NCI-H1092 (cell line): ENCODE data around the gene TNIP2.
"Not testable (repeated sequence)": the region's sequence is repeated elsewhere in the genome, so short reads cannot be mapped to it uniquely, and the experiment has no call there.

ENCODE experiments used
- DNase-seq: peaks from one replicate; lab custom pipeline; 2025; lab: John Stamatoyannopoulos, UW

Gene TNIP2

DNA sequence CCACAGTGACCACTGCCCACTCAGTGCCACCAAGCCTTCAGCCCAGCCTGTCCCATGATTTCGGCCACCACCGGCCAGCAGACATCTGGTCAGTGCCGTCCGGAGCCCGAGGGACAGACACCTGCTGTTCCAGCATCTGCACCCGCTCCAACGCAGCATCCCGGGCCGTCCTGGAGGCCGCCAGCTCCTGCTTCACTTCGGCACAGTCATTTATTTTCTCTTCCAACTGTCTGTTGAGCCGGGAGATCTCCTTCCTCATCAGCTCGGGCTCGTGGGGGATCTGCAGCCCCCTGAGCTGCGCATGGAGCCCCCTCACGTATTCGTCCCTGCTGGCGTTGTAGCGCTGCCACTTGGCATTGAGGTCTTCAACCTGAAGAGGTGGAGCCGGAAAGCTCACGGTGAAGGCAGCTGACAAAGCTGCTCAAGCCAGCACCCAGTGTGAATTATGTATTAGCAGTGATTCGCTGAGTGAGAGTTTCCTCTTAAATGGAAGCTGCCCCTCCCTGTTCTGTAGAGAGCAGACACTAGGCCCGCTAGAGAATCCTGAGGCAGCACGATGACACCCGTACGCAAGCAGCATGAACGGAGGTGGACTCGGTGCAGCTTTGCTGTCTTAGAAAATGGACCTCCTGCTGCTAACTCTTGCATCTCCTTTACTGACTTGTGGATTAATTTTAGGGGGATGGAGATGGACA, 11.4 kb downstream of the TNIP2 start:
- no peak for DNase-seq

DNA sequence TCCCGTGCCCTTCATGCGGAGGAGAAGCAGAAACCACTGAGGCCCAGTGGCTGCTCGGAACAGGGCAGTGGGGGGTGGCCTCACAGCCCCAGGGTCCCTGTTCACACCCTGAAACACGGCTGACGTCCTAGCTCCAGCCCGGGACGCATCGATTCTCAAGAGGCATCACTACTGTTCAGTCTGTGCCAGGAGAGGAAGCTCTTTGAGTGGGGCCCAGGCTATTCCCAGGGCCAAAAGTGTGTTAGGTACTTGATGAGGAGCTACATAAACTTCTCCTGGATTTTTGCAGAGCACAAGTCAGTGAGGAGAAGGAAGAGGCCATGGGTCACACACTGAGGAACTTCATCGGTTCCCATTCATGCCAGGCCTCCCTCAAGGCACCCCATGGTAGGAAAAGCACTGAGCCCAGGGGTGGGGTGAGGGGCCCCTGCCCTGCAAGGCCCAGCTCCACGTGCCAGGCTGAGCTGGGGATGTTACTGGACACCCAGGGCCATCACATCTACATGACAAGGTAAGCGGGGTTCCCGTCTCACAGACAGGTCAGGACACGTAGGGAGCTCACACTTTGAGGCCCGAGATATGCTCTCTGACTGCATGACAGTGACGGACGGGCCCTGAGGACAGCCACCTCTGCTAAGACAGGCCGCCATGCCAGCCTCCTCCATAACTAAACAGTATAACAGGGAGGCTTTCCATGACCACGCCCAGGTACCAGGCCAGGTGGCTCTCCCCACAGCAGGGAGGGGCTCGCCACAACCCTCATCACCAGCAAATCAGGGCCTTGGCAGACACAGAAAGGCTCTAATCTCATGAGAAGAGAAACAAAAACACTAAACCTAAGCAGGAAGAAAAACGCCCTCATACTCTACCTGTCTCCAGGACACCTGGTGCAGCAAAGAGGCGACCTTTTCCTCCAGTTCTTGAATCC, 12.4 kb downstream of the TNIP2 start:
- no peak for DNase-seq

DNA sequence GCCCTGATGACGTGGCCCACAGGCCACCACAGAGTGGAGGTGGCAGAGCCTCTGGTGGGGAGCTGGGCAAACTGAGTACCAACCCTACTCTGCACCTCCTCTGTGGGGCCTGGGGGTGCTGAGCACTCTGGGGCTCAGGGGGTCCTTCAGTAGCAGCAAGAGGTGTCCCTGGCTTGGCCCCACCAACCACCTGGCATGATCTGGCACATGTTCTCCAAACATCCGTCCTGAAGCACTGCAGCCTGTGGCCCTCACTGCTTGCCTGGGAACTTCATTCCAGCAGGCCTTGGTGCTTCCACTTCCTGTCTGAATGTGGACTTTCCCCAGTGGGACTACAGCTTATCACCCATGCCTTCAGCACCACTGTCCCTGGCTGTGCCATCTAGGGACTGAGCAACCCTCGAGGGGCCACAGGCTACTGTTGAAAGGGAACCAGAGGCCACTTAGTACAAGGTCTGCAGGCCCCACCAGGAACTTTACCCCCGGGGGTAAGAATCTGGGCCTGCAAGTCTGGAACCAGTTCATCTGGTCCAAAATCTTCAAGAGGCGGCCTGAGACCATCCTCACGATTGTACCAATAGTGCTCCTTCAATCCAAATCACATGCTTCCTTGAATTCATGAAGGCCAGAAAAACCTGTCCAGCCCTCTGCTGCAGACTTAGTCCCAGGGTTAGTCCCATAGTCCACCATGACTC, 13.2 kb downstream of the TNIP2 start:
- DNase-seq = no peak

DNA sequence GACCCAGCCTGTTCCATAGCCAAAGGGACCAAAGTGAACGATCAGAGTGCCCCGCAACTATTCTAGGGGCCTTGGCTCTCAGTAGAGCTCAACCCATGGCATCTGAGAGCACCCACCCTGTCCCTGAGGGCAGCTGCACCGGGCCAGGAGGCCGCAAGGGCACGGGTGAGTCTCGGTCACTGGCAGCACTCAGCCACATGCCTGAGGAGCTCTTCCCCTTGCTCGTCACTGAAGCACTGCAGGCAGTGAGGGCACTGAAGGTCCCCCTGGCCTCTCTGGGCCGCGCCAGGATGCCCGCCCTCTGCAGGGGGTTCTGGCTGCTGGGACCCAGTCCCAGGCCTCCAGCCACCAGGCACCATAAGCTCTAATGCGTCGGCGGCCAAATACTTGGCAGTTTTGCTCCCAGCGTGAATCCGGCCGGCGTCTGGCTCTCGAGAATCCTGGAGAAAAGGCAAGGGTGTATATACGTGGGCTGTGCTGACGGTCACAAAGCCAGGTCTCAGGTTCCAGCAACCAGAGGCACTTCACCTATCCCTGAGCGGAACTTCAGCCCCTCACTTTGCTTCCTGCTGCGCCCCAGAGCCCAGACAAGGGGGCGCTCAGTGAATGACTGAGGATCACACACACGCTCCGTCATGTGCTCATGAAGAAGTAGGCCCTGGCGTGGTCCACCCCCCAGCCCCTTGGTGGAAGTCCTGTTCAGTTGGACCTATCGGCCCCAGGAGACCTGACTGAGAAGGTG, 13.9 kb downstream of the TNIP2 start:
- no peak for DNase-seq

DNA sequence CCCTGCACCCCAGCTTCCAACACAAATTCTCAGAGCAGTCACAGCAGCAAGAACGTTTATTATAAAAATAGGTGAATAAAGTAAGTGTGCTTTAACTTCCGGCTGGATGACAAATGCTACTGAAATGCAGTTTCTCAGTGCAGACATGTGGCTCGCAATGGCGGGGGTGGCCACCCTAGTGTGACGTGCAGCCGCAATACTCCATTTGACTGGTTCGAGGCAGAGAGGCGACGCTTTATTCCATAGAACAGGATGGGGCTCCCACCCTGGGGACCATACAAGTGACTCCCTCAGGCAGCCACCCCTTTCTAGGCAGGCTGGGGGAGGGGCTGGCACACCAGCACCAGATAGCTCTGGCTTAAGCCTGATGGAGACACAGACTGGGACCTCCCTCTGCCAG, 14.5 kb downstream of the TNIP2 start:
- no peak for DNase-seq

DNA sequence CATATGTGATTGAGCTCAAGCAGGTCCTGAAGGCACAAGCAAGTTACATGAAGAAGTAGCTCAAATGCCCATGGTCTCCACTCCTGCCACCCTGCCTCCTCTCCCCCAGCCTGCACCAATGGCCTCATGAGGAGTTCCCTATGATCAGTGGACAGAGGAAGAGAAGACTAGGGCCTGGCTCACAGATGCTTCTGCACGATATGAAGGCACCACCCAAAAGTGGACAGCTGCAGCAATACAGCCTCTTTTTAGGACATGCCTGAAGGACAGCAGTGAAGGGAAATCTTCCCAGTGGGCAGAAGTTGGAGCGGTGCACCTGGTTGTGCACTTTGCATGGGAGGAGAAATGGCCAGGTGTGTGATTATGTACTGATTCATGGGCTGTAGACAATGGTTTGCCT, 17.8 kb downstream of the TNIP2 start:
- not testable (repeated sequence) for DNase-seq

DNA sequence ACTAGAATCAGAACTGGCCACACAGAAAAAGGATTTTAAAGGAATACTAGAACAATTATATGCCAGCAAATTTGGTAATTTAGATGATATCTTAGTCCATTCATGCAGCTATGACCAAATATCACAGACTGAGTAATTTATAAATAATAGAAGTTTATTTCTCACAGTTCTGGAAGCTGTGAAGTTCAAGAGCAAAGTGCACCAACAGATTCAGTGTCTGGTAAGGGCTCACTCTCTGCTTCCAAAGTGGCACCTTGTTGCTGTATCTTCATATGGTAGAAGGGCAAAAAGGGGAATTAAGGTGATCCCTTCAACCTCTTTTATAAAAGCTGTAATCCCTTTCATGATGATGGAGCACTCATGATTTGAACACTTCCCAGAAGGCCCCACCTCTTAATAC, 20.3 kb downstream of the TNIP2 start:
- no peak for DNase-seq

DNA sequence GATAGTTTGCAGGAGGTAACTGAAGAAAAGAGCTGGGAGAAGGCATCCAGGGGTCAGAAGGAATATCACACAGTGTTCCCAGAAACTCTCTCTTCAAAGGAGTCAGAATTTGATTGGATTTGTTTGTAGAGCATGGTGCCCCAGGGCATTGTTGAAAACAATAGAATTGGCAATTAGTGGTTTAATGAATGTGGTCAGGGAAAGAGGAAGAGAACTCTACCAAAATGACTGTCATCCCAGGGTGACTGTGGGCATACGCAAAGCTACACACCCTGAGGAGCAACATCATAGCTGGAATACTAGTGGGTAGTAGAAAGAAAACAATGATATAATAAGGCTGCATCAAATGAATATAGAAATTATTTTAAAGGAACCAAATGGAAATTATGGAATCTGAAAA, 21.5 kb downstream of the TNIP2 start:
- no peak for DNase-seq

DNA sequence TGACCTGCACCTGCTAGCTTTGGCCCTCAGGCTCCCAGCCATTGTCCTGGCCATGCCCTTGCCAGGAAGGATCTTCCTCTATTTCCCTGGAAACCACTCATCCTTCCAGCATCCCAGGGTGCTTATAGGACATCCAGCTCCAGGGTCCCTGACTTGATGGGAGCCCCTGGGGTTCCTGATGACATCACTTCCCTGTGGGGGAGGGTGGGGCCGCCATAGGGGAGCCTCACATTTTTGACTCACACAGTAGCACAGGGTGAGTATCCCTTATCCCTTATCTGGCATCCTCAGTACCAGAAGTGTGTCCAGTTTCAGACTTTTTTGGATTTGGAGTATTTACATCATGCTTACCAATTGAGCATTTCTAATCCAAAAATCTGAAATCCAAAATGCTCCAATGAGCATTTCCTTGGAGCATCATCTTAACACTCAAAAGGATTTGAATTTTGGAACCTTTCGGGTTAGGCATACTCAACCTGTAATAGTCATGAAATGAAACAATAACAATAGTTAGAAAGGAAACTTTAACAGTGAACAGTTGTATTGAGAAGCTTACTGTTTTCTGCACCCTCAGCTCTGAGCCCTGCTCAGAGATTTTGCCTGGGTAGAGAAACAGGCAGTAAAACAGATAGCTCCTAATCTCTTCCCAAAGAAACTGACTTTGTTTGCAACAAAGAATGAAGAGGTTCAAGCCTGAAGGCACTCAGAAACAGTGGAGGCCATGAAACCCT, 22.1 kb downstream of the TNIP2 start:
- DNase-seq = no peak

DNA sequence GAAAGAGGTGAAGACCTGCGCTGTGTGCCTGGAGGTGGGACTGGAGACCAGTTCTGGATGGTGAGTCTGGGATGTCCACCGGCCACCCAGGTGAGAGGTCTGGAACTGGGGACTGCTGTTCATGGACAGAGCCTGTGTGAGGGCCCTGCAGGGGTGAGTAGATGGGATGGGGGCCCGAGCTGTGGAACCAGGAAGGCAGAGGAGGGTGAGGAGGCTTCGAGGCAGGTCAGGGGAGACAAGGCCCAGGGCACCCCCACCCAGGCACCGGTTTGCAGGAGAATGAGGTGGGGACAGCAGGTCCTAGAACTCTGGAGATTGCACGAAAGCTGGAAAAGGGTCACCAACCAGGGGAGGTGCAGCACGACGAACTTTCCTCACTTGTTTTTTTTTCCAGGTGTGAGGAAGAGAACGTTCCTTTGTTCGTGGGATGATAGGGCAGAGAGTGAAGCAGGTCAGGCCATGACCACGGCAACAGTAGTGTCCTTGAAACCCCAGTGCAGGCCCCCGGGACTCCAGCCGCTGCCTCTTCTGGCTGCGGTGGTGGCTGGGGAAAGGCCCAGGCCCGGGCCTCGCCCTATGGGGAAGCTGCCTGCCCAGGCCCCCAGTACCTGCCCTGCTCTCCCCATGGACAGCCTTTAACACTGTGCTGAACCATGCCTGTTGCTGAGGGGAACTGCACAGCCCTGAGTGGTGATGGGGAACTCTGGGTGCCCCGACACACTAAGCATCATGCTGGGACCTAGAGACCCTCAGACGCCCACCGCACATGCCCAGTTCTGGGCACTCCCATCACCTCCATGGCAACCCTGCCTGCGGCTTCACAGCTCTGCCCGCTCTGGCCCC, 22.9 kb downstream of the TNIP2 start:
- no peak for DNase-seq

DNA sequence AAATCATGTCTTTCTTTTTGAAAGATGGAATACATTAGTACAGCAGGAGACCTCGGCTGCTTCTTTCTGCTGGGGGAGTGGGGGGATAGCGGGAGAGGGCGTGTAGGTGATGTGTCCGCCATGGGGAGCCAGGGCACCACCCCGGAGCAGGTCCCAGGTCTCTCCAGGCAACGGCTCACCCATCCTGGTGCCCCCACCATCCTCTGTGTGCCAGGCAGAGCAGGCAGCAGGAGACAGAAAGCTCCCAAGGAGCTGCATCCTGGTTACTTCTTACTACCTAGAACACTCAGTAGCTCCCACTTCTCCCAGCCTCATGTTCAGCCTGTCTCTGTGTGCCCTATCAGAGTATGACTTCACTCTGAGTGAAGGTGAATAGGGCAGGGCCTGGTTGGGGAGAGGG, 23.6 kb downstream of the TNIP2 start:
- DNase-seq = no peak

DNA sequence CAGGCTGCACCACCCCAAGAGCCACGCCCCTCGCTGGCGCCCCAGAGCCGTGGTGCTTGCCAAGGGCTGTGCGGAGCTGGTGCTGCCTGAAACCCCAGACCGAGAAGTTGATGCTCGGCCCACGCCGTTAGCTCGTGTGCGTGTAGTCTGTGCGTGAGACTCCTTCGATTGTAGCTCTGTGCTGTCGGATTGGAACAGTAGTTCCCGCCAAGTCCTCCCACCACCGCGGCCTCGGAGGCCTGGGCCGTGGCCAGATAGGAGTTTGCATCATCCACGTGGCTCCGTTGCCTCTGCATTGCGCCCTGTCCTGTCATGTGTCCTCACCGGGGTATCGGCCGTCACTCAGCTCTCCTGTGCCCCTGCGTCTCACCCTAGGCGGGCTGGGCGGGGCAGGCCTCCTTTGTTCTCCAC, 24.2 kb downstream of the TNIP2 start:
- no peak for DNase-seq

DNA sequence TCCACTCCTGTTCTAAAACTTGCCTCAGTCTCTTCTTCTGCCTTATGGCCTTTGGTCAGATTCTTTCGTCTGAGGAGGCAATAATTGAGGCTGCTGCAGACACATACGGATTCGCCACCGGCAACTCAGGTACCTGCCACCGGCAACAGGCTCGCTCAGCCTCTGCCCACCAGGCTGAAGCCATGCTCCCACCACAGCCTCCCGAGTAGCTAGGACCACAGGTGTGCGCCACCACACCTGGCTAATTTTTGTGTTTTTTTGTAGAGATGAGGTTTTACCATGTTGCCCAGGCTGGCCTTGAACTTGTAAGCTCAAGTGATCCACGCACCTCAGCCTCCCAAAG, 26.6 kb downstream of the TNIP2 start:
- DNase-seq = no peak

DNA sequence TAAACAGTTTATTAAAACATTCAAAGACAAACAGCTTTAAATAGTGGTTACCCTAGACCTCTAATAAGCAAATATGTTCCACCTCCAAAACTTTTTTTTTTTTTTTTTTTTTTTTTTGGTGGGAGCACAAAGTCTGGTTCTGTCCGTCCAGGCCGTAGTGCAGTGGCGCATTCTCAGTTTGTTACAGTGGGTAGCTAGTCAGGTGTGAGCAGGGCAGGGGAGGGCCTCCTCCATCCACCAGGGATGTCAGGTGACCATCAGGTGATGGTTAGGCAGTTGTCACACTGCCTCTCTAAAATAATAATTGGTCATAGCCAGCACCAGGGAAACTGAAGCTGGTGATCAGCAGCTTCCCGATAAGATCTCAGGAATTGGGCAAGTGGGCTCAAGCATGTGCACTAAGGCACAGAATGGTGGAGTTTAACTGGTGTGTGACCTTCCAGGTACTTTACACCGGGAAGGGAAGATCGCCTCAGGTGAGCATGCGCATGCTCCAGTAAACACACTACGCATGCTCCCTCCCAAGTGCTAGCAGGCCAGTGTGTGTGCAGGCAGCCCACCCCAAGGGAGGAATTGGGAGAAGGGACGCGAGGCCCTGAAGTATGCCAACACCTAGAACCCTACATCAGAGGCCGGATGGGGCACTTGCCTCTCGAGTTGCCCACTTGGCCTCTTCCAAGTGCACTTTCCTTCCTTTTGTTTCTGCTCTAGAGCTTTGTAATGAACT, 27.2 kb downstream of the TNIP2 start:
- DNase-seq = no peak

DNA sequence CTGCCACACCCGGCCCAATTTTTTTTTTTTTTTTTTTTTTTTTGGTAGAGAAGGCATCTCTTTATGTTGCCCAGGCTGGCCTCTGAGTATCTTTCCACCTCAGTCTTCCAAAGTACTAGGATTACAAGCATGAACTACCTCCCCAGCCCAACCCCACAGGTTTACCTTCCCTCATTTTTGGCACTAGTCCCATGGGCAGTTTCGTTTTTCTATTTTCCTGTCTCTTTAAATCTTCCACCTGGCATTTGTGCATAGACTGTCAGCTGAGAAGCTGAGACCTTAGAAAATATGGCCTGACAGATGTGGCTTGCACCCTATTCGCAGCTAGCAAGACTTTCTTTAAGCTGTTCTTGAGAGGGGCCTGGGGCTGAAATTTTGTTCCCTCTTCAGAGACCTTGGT, 27.9 kb downstream of the TNIP2 start:
- DNase-seq = no peak

DNA sequence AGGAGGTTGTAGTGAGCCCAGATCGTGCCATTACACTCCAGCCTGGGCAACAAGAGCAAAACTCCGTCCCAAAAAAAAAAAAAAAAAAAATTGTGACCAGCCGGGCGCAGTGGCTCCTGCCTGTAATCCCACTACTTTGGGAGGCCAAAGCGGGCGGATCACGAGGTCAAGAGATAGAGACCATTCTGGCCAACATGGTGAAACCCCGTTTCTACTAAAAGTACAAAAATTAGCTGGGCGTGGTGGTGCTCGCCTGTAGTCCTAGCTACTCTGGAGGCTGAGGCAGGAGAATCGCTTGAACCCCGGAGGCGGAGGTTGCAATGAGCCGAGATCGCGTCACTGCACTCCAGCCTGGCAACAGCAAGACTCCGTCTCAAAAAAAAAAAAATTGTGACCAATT, 29.3 kb downstream of the TNIP2 start:
- DNase-seq = not testable (repeated sequence)

DNA sequence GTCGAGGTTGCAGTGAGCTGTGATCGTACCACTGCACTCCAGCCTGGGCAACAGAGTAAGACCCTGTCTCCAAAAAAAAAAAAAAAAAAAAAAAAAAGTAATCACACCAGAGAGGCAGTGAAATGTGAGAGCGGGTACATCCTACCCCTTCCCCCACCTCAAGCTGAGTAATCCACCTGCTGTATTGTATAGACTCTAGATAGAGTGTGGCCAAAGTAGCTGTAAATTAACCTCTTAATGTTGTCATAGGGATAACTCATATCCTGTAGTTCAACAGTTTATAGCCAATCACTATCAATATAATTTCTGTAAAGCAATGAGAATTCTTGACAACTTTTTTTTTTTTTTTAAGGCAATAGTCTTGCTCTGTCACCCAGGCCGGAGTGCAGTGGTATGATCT, 30.8 kb downstream of the TNIP2 start:
- no peak for DNase-seq

DNA sequence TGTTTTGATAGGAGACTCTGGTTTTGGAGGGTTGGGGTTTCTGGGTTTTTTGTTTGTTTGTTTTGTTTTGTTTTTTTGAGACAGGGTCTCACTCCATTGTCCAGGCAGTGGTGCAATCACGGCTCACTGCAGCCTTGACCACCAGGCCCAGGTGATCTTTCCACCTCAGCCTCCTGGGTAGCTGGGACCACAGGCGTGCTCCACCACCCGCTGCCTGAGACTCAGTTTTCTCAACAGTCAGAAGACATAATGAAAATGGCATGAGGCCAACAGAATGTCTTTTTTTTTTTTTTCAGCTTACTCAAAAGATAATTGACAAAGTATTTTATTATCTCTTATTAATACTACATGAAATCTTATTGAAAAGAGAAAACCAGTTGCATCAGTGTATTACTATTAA, 32.4 kb downstream of the TNIP2 start:
- no peak for DNase-seq

DNA sequence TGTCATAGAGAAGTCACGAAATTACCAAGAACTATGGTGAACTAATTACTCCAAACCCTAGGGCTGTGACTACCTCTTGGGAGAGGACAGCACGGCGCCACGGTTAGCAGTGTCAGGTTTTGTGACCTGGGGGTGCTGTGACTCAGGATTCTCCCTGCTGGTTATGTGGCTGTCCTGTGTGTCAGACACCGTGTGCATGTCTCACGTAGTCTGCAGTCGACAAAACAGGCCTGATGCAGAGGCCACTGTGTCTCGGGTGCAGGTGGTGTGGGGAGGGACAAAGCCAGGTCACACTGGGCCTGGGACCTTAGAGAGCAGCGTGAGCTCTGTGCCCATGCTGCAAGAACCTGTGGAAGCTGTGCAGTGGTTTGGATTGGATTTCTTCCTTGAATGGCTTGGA, 34.1 kb downstream of the TNIP2 start:
- no peak for DNase-seq

DNA sequence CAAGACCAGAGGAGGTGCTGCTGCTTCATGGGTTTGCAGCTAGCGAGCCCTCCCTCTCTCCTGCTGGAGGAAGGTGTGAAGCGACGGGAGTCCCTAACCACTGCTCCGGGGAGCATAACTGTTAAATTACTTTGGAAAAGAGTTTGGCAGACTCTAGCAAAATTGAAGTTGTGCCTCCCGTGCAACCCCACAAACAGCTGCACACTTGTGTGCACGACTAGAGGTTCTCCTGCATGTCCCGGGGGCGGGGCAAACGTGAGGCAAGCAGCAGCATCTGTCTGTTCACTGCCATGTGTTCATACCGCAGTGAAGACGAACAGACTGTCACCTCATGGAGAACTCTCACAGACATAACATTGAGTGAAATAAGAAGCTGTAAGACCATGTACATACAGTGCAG, 34.5 kb downstream of the TNIP2 start:
- no peak for DNase-seq
